ENCODE data around the gene RRP1. TPM values are rescaled to one million over a fixed set of nuclear protein-coding genes. Genes with fewer than 3 reads are reported as not detected.

Gene RRP1
- total RNA-seq, 2 experiments from 2014 or later = 50.3 to 55.0 TPM

GRCh38 chr21:43794311-43794710, 4.9 kb downstream of the RRP1 start:
- H3K9me2 ChIP-seq (ENCODE audit: insufficient read depth, low read length) = no peaks in the 10 kb centered on the region
- intact Hi-C loops (cut with micrococcal nuclease; ENCODE audit: unreplicated experiment) = no loop called here
- peaks cover 33% of the 10 kb centered on the region for H3K79me2 ChIP-seq (ENCODE audit: insufficient read depth, low read depth, low read length)
- no peak for TF ChIP-seq CTCF (conservative IDR thresholded peaks at IDR 0.05; ENCODE audit: low read length)
- no peak for TF ChIP-seq EZH2phosphoT487 (IDR thresholded peaks at IDR 0.05; ENCODE audit: borderline replicate concordance, low read depth, low read length)
- H2AFZ ChIP-seq (ENCODE audit: low read length) = no peak overlapping the region
- peaks cover 7% of the 10 kb centered on the region for H4K20me1 ChIP-seq (ENCODE audit: insufficient read depth, low read length)
- no peak for DNase-seq (ENCODE audit: low spot score)
- no peak overlapping the region for H3K4me2 ChIP-seq (ENCODE audit: low read length)
- peaks cover 97% of the 10 kb centered on the region for H3K36me3 ChIP-seq (ENCODE audit: insufficient read depth, low read length)
- CTCF ChIA-PET (ENCODE audit: unreplicated experiment) = no interaction called here
- POLR2A ChIA-PET = no interaction called here
- H3K27ac ChIP-seq (ENCODE audit: low read depth, low read length, poor library complexity, severe bottlenecking) = no peak overlapping the region
- no peaks in the 10 kb centered on the region for H3K9me3 ChIP-seq (ENCODE audit: low read length)
- no peak overlapping the region for H3K4me3 ChIP-seq (ENCODE audit: low read depth, low read length, poor library complexity, severe bottlenecking)
- no TSS peak for BruUV-seq (replicated peaks)
- peaks cover 9% of the 10 kb centered on the region for H3K4me1 ChIP-seq (ENCODE audit: insufficient read depth, low read length, poor library complexity, severe bottlenecking)

- TF ChIP-seq CTCF (conservative IDR thresholded peaks at IDR 0.05; ENCODE audit: low read length) (no peak), EZH2phosphoT487 (IDR thresholded peaks at IDR 0.05; ENCODE audit: borderline replicate concordance, low read depth, low read length) (no peak)
- POLR2A ChIA-PET = no interaction called here
- Histone ChIP-seq H3K27ac (ENCODE audit: low read depth, low read length, poor library complexity, severe bottlenecking) (no peak overlapping the region), H3K4me1 (ENCODE audit: insufficient read depth, low read length, poor library complexity, severe bottlenecking) (peaks cover 9% of the 10 kb centered on the region), H2AFZ (ENCODE audit: low read length) (no peak overlapping the region), H3K9me2 (ENCODE audit: insufficient read depth, low read length) (no peaks in the 10 kb centered on the region), H3K79me2 (ENCODE audit: insufficient read depth, low read depth, low read length) (peaks cover 28% of the 10 kb centered on the region), H3K4me3 (ENCODE audit: low read depth, low read length, poor library complexity, severe bottlenecking) (no peak overlapping the region), H4K20me1 (ENCODE audit: insufficient read depth, low read length) (peaks cover 7% of the 10 kb centered on the region), H3K36me3 (ENCODE audit: insufficient read depth, low read length) (peaks cover 100% of the 10 kb centered on the region), H3K9me3 (ENCODE audit: low read length) (no peaks in the 10 kb centered on the region), H3K4me2 (ENCODE audit: low read length) (no peak overlapping the region)
- BruUV-seq (replicated peaks) = no TSS peak
- DNase-seq (ENCODE audit: low spot score) = no peak
- intact Hi-C loops (cut with micrococcal nuclease; ENCODE audit: unreplicated experiment) = no loop called here
- CTCF ChIA-PET (ENCODE audit: unreplicated experiment) = no interaction called here
Observed at GRCh38 chr21:43794857-43795256, 5.5 kb downstream of the RRP1 start.

- peaks cover 100% of the 10 kb centered on the region for H3K36me3 ChIP-seq (ENCODE audit: insufficient read depth, low read length)
- CTCF ChIA-PET (ENCODE audit: unreplicated experiment) = interaction anchor here (0.8 kb wide), 1 partner anchor 9 kb away, joined by 3 read pairs; no protein-coding TSS in a partner anchor
- H3K79me2 ChIP-seq (ENCODE audit: insufficient read depth, low read depth, low read length) = peaks cover 3% of the 10 kb centered on the region; the same call in 1 of the 2 replicates
- TF ChIP-seq CTCF (conservative IDR thresholded peaks at IDR 0.05; ENCODE audit: low read length) = no peak
- TF ChIP-seq EZH2phosphoT487 (IDR thresholded peaks at IDR 0.05; ENCODE audit: borderline replicate concordance, low read depth, low read length) = no peak
- POLR2A ChIA-PET = no interaction called here
- DNase-seq (ENCODE audit: low spot score) = no peak
- no peaks in the 10 kb centered on the region for H3K4me1 ChIP-seq (ENCODE audit: insufficient read depth, low read length, poor library complexity, severe bottlenecking)
- no peak overlapping the region for H3K27ac ChIP-seq (ENCODE audit: low read depth, low read length, poor library complexity, severe bottlenecking)
- H4K20me1 ChIP-seq (ENCODE audit: insufficient read depth, low read length) = no peaks in the 10 kb centered on the region; the same call in 1 of the 2 replicates
- intact Hi-C loops (cut with micrococcal nuclease; ENCODE audit: unreplicated experiment) = no loop called here
- no peak overlapping the region for H3K4me2 ChIP-seq (ENCODE audit: low read length)
- no TSS peak for BruUV-seq (replicated peaks)
- H3K9me3 ChIP-seq (ENCODE audit: low read length) = no peaks in the 10 kb centered on the region
- no peak overlapping the region for H2AFZ ChIP-seq (ENCODE audit: low read length)
- H3K4me3 ChIP-seq (ENCODE audit: low read depth, low read length, poor library complexity, severe bottlenecking) = no peak overlapping the region
- no peaks in the 10 kb centered on the region for H3K9me2 ChIP-seq (ENCODE audit: insufficient read depth, low read length)
Observed at GRCh38 chr21:43797415-43797814, 8.0 kb downstream of the RRP1 start.

All from OCI-LY7 (cell line).